Hepatocyte (in vitro differentiated cells): ENCODE results near the gene CDH4.

Source experiments
- EZH2 ChIP-seq: fragments of 200-600 bp; sonication (generic); IDR thresholded peaks from 2 replicates; pipeline ENCODE4 v1.6.1; 2016; ENCODE audit warnings: antibody characterized with exemption, mild to moderate bottlenecking, borderline replicate concordance
- EZH2phosphoT487 ChIP-seq: fragments of 200-600 bp; sonication (generic); IDR thresholded peaks from one replicate; pipeline ENCODE4 v1.6.1; 2018; ENCODE audit warnings: antibody characterized with exemption, mild to moderate bottlenecking, low read depth, moderate library complexity; ENCODE audit not compliant: unreplicated experiment, severe bottlenecking
- TF ChIP-seq, protein P1 (sequence below): fragments of 200-600 bp; sonication (generic); IDR thresholded peaks from 2 replicates; pipeline ENCODE4 v1.5.1; 2016; ENCODE audit warnings: antibody characterized with exemption, mild to moderate bottlenecking; ENCODE audit not compliant: poor library complexity

- TF ChIP-seq, protein P1, sequence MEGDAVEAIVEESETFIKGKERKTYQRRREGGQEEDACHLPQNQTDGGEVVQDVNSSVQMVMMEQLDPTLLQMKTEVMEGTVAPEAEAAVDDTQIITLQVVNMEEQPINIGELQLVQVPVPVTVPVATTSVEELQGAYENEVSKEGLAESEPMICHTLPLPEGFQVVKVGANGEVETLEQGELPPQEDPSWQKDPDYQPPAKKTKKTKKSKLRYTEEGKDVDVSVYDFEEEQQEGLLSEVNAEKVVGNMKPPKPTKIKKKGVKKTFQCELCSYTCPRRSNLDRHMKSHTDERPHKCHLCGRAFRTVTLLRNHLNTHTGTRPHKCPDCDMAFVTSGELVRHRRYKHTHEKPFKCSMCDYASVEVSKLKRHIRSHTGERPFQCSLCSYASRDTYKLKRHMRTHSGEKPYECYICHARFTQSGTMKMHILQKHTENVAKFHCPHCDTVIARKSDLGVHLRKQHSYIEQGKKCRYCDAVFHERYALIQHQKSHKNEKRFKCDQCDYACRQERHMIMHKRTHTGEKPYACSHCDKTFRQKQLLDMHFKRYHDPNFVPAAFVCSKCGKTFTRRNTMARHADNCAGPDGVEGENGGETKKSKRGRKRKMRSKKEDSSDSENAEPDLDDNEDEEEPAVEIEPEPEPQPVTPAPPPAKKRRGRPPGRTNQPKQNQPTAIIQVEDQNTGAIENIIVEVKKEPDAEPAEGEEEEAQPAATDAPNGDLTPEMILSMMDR: no peak
- TF ChIP-seq EZH2 (no peak), EZH2phosphoT487 (no peak)
Observed at GRCh38 chr20:61857414-61857775, 605.3 kb downstream of the CDH4 start.
